Stimulated activated CD4-positive, alpha-beta T cell treated with anti-CD3 and anti-CD28 coated beads, TNF-alpha, amount 100 ng/mL, for 4 hours (primary cell): ENCODE data around the gene FNIP2.
A peak's percentile ranks its signal among the peaks of the same experiment; 100 is the strongest.
"Not testable (repeated sequence)": the region's sequence is repeated elsewhere in the genome, so short reads cannot be mapped to it uniquely, and the experiment has no call there.

Experiments
- DNase-seq, 3 experiments: peaks; one replicate each; pipeline ENCODE4 v3.0.0-alpha.2; 2020; ENCODE audit warnings: low read depth in 3 of 3

Gene FNIP2

DNA sequence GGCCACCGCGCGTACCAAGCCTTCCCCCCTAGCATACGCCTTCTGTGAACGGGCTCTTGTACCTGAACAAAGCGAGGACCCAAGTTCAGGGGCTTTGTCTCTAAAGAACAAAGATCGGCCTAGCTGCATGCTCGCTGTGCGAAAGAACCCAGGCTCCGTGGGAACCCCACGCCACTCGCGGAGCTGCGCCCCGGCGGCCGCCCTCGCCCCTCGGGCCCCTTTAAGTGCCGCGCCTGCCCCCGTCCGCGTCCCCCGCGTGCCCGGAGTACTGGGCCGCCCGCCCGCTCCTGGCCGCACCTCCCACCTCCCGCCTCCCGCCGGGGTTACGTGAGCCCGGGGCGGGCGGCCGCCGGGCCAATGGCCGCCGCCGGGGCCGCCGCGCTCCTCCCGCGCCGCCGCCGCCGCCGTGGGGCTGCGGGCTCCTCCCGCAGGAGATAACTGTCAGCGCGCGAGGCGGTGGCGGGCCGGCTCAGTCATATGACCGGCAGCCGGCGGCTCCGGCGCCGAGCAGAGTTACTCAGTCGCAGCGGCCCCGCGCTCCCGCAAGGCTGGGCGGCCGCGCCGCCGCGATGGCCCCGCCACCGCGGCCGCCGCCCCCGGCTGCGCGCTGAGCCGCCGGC is at the start of gene FNIP2:
Gene FNIP2, plus strand, starts transcription at position 472 of the 620 bp plus-strand sequence. CDS start 187 bp downstream, outside the sequence.
- DNase-seq = peak; percentile 40 to 50 (median 41)

DNA sequence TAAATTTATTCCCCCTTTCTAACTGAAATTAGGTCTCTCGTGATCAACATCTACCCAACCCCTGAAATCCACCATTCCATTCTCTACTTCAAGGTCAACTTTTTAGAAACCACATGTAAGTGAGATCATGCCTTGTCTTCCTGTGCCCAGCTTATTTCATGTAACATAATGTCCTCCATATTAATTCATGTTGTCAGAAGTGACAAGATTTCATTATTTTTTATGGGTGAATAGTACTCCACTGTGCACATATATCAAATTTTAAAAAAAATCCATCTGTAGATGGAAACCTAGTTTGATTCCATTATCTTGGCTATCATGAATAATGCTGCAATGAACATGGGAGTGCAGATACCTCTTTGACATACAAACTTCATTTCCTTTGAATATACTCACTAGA is 47.1 kb upstream of the FNIP2 start:
- no peak for DNase-seq

DNA sequence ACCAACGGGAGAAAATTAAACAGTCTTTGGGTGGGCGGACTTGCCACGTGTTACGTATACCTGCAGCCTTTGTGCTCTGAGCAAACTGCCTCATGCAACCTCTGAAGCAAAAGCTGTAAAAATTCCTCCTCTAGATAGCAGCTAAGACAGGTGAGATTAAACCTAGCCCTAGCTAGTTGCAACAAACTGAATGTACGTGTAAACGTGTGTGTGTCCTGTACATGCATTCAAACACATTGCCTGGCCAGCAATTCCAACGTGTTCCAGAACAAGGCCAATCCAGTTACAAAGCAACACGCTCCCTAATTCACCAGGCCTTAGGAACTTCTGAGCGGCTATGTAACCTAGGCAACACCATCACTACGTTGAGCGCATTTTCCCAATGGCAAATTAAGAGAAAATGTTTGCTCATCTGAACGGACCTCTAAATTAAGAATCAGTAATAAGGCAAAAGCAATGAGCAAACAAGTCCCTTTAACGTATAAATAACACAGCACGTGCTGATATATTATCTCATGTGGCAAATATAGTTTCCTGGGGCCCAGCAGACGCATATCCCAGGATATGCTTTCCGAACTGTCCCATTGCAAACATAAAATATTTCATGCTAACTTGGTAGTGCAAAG is 46.4 kb upstream of the FNIP2 start:
- no peak for DNase-seq

GRCh38 chr4:158722917-158723793 is 45.7 kb upstream of the FNIP2 start, which contains the start of gene PPID:
Gene PPID, minus strand, starts transcription at chr4:158723396. Its CDS starts 108 bp downstream, at chr4:158723288.
- DNase-seq = peak; percentile 66 to 76 (median 72)

DNA sequence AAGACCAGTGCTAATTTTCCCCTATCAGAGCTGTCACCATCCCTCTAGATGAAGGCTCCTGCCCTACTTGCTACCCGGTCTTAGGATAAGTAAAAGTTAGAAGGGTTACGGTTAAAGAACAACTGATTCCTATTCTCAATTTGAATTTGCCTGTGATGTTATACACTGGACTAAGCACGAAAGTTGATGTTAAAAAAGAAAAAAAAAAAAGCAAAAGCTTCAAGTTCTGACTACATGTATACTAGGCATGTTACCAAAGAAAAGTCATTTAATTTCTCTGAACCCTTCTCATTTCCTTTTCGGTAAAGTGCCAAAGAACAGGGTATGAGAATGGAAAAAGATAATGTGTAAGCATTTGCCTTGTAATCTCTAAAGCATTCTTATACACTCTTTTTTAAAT is 44.2 kb upstream of the FNIP2 start:
- no peak for DNase-seq

DNA sequence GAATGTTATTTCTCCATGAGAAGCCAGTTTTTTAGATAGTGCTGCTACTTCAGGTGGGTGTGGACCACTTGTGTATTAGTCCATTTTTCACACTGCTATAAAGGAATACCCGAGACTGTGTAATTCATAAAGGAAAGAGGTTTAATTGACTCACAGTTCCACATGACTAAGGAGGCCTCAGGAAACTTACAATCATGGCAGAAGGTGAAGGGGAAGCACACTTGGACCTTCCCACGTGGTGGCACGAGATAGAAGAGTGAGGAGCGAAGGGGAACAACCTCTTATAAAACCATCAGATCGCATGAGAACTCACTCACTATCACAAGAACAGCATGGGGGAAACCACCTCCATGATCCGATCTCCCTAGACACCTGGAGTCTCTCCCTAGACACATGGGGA is 42.2 kb upstream of the FNIP2 start:
- no peak for DNase-seq

- no peak for DNase-seq
These were observed 40.6 kb upstream of the FNIP2 start for GRCh38 chr4:158728236-158728635.

DNA sequence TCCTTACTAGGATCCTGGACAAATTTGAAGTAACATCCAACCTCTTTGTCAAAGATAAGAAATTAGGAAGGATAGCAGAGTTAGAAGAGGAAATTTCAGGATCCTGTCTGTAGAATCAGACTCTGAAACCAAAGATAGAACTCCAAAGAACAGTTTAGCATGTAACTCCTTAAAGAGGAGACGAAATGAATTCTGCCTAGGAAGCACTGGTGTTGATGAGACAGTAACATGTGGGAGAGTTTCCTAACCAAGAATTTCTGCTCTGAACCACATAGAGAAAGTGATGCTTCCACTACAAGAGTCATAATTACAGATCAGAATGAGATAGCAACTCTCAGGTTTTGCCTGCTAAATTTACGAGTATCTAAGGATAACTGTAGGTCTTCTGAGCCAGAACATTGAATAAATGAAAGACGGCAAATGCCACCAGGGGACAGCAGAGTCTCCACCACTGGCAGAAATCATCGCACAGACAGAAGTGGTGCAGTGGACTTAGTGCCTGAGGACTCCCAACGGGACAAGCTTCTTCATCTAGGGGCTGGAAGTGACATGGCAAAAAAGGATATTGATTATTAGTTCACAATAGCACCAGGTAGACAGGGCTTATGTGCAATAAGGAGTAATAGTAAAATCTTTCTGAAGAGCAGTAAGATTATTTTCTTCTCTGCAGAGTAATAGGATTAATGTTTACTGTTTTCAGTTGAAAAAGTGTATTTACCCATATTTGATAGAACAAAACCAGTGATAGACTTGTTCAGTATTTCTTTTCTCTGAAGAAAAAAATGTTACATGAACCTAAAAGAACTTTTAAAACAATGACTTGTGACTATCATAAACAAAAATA is 38.9 kb upstream of the FNIP2 start:
- no peak for DNase-seq

DNA sequence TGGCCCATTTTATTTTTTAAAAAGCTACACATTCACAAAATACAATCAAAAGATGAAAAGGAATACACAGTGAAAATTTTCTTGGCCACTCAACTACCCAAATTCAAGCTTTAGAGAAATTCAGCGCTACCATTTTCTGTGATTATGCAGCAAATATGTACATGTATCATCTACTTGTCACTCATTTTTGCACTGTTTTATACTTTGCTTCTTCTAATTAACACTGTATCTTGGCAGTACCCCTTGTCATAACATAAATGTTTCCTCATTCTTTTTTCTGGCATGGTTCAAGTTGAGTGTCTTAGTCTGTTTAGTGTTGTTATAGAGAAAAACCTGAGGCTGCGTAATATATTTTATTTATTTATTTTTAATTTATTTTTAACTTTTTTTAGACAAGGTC is 30.0 kb upstream of the FNIP2 start:
- DNase-seq = no peak

DNA sequence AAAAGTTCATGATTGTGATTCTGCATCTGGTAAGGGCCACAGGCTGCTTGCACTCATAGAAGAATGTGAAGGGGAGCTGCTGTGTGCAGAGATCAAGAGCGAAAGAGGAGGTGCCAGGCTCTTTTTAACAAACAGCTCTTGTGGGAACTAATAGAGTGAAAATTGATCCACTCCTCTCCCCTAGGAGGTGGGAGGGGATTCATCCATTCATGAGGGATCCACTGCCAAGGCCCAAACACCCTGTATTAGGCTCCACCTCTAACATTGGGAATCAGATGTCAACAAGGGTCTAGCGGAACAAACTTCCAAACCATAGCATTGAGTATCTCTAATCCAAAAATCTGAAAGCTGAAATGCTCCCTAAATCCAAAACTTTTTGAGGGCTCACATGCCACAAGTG is 29.2 kb upstream of the FNIP2 start:
- DNase-seq = no peak

DNA sequence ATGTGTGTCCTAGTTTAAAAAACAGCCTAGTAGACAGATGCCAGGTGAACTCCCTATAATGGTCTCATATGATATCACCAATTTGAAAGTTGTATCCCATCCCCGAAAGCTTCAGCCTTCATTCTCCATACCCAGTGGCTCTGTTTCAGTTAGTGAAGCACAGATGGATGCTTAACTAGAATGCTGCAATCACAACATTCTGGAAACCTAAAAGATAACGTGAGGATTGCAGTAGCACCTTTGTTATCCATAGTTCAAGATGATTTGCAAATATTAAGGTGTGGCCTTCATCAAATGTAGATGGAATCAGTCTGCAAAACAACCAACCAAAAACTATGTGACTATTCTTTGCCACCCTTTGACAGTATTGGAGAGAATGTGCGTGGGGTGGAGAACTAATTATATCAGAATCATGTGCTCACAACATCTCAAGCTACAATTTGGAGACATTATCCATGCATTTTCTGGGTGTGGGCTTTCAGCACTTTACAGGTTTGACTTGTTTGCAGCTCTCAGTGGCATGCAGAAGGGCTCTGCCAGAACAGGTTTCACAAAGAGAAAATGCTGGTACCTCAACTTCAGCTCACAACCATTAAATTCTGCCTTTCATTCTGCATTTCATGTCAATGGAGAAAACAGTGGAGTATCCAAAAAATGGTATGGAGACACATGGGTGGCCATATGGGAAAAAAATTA is 27.4 kb upstream of the FNIP2 start:
- DNase-seq = no peak

DNA sequence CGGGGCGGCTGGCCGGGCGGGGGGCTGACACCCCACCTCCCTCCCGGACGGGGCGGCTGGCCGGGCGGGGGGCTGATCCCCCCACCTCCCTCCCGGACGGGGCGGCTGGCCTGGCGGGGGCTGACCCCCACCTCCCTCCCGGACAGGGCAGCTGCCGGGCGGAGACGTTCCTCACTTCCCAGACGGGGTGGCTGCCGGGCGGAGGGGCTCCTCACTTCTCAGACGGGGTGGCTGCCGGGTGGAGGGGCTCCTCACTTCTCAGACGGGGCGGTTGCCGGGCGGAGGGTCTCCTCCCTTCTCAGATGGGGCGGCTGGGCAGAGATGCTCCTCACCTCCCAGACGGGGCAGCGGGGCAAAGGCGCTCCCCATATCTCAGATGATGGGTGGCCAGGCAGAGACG is 22.3 kb upstream of the FNIP2 start:
- DNase-seq = not testable (repeated sequence)

DNA sequence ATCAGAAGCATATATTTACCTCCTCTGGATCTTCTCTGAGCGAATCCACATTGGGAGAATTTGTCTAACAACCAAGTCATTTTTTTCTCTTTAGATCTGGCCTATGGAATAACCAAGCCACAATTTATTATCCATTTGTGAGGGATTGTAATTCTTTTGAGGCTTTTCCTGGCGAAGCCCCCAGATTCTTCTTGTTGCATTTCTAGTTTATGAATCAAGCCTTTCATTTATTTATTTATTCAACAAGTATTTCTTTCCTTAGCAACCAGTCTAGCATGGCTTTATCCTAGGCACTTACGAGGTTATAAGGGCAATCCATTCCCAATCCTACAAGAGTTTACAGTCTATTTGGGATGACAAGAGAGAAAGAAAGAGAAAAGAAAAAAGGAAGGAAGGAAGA is 18.4 kb upstream of the FNIP2 start:
- DNase-seq = no peak

- no peak for DNase-seq
These were observed 14.2 kb upstream of the FNIP2 start for GRCh38 chr4:158754385-158755180.

DNA sequence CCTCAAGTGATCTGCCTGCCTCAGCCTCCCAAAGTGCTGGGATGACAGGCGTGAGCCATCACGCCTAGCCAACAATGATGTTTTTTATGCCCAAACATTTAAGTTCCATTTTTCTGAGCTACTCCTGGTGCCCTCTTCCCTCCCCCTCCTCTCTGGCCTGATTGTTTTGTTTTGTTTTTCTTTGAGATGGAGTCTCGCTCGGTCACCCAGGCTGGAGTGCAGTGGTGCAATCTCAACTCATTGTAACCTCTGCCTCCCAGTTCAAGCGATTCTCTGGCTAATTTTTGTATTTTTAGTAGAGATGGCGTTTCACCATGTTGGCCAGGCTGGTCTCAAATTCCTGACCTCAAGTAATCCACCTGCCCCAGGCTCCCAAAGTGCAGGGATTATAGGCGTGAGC is 13.0 kb upstream of the FNIP2 start:
- not testable (repeated sequence) for DNase-seq

DNA sequence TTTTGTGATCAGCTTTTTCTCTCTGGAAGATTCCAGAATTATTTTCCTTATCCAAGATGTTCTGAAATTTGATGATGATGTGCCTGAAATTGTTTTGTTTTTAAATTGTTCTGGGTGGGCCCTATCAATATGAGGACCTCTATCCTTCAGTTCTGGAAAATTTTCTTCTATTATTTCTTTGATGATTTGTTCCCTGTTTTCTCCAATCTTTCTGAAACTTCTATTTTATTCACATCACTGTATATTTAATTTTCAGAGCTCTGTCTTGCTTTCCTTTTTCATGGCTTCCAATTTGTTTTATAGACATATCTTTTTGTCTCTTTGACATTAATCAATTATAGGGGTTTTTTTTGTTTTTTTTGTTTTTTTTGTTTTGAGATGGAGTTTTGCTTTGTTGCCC is 12.2 kb upstream of the FNIP2 start:
- DNase-seq = no peak

GRCh38 chr4:158758142-158758541 is 10.7 kb upstream of the FNIP2 start:
- no peak for DNase-seq

DNA sequence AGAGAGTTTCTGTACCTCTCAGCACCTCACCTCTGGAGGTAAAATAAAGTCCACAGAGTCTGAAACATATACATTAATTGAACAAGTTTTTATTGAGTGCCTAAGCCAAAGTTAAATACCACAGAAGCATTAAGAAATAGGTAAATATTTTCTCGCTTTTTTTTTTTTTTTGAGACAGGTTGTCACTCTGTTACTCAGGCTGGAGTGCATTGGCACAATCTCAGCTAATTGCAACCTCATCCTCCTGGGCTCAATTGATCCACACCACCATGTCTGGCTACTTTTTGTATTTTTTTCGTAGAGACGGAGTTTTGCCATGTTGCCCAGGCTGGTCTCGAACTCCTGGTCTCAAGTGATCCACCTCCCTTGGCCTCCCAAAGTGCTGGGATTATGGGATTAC is 10.1 kb upstream of the FNIP2 start:
- DNase-seq = no peak

GRCh38 chr4:158759539-158759938 is 9.3 kb upstream of the FNIP2 start:
- not testable (repeated sequence) for DNase-seq

DNA sequence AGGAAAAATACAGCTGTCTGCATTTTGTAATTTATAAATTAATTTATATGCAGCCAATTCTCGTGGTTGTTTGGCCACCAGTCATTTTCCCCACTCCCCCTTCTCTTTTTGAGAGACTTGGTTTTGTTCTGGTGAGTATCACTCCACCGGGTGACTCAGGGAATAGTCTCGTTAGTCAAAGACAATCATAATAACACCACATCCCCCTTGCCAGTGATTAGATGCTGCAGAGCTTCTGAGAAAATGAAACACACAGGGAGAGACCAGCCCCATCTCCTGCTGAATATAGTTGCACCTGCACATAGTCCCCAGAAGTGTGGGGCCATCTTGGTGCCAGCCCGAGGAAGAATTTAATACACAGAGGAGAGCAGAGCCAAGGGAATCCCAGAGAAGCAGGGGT is 8.0 kb upstream of the FNIP2 start:
- DNase-seq = no peak
